ENCODE measurements around the gene GLRA3.
"Not testable (repeated sequence)": the region's sequence is repeated elsewhere in the genome, so short reads cannot be mapped to it uniquely, and the experiment has no call there.

GLRA3 gene

GRCh38 chr4:174828845-174829701, at the start of gene GLRA3:
Gene GLRA3, minus strand, starts transcription at chr4:174829247. Its CDS starts 436 bp downstream, at chr4:174828811.
- TF ChIP-seq CTCF (IDR thresholded peaks at IDR 0.05): no peak
- peak within 1 kb of the TSS; percentile 58 for H3K4me3 ChIP-seq
- no peak for DNase-seq (ENCODE audit: low spot score)
- no peak within 1 kb of the TSS for H3K27ac ChIP-seq

- DNase-seq (ENCODE audit: low spot score): no peak
- no peak for TF ChIP-seq CTCF (IDR thresholded peaks at IDR 0.05)
- Histone ChIP-seq H3K27ac (no peak overlapping the region), H3K4me3 (no peak overlapping the region)
These were observed 45.9 kb upstream of the GLRA3 start for GRCh38 chr4:174874898-174875297.

- DNase-seq (ENCODE audit: low spot score): no peak
- H3K4me3 ChIP-seq: no peak overlapping the region
- TF ChIP-seq CTCF (IDR thresholded peaks at IDR 0.05): no peak
- H3K27ac ChIP-seq: no peak overlapping the region
These were observed 44.9 kb upstream of the GLRA3 start for GRCh38 chr4:174873931-174874330.

- not testable (repeated sequence) for H3K4me3 ChIP-seq; DNase-seq (ENCODE audit: low spot score); H3K27ac ChIP-seq
These were observed 44.1 kb upstream of the GLRA3 start for GRCh38 chr4:174873146-174873545.

- no peak overlapping the region for H3K27ac ChIP-seq
- TF ChIP-seq CTCF (IDR thresholded peaks at IDR 0.05): no peak
- DNase-seq (ENCODE audit: low spot score): no peak
These were observed 42.4 kb upstream of the GLRA3 start for GRCh38 chr4:174871407-174871806.

GRCh38 chr4:174870311-174870710, 41.3 kb upstream of the GLRA3 start:
- no peak for DNase-seq (ENCODE audit: low spot score)
- TF ChIP-seq CTCF (IDR thresholded peaks at IDR 0.05): no peak
- Histone ChIP-seq H3K27ac (no peak overlapping the region), H3K4me3 (no peak overlapping the region)

More at GRCh38 chr4:174871407-174871806, 42.4 kb upstream of the GLRA3 start:
- no peak overlapping the region for H3K4me3 ChIP-seq

- no peak overlapping the region for H3K4me3 ChIP-seq
- TF ChIP-seq CTCF (IDR thresholded peaks at IDR 0.05): no peak
- no peak overlapping the region for H3K27ac ChIP-seq
- no peak for DNase-seq (ENCODE audit: low spot score)
These were observed 40.3 kb upstream of the GLRA3 start for GRCh38 chr4:174869339-174869738.

Data from coronary artery (tissue), 2 donors.